H9 (cell line): Measurements from ENCODE around the gene ATP8A1. TPM values are rescaled to one million over a fixed set of nuclear protein-coding genes. Genes with fewer than 3 reads are reported as not detected.
A peak's percentile ranks its signal among the peaks of the same experiment; 100 is the strongest.

Experiments used
- DNase-seq: peaks from one replicate; pipeline ENCODE4 v3.0.0-alpha.2; 2017
- H2AFZ ChIP-seq: one replicate; pipeline ENCODE4 v1.6.1; 2013; ENCODE audit warnings: mild to moderate bottlenecking, low read length, control low read depth, moderate library complexity
- H2AK5ac ChIP-seq: 2 replicates; pipeline ENCODE4 v1.6.1; 2013; ENCODE audit warnings: low read length, control low read depth, mixed read lengths; ENCODE audit not compliant: insufficient read length
- H2BK120ac ChIP-seq: one replicate; pipeline ENCODE4 v1.6.1; 2013; ENCODE audit warnings: low read depth, mild to moderate bottlenecking, low read length, control low read depth, inconsistent platforms; ENCODE audit not compliant: poor library complexity, severe bottlenecking
- H2BK12ac ChIP-seq: 2 replicates; pipeline ENCODE4 v1.6.1; 2013; ENCODE audit warnings: low read length, control low read depth, mixed read lengths, low read depth; ENCODE audit not compliant: insufficient read length
- H2BK15ac ChIP-seq: 2 replicates; pipeline ENCODE4 v1.6.1; 2013; ENCODE audit warnings: low read depth, low read length, control low read depth
- H2BK20ac ChIP-seq: one replicate; pipeline ENCODE4 v1.6.1; 2013; ENCODE audit warnings: low read depth, mild to moderate bottlenecking, low read length, control low read depth, inconsistent platforms; ENCODE audit not compliant: poor library complexity, severe bottlenecking
- H2BK5ac ChIP-seq: 2 replicates; pipeline ENCODE4 v1.6.1; 2013; ENCODE audit warnings: low read length, control low read depth, mixed read lengths; ENCODE audit not compliant: insufficient read length
- H3K14ac ChIP-seq: 2 replicates; pipeline ENCODE4 v1.6.1; 2013; ENCODE audit warnings: low read length, control low read depth; ENCODE audit not compliant: insufficient read depth
- H3K18ac ChIP-seq: 2 replicates; pipeline ENCODE4 v1.6.1; 2013; ENCODE audit warnings: low read depth, mild to moderate bottlenecking, mixed read lengths, low read length, control low read depth; ENCODE audit not compliant: insufficient read length
- H3K23ac ChIP-seq: 2 replicates; pipeline ENCODE4 v1.6.1; 2013; ENCODE audit warnings: low read length, control low read depth, mixed read lengths, low read depth; ENCODE audit not compliant: insufficient read length
- H3K23me2 ChIP-seq: 2 replicates; pipeline ENCODE4 v1.6.1; 2013; ENCODE audit warnings: low read depth, mild to moderate bottlenecking, mixed read lengths, low read length, control low read depth; ENCODE audit not compliant: insufficient read length, poor library complexity, severe bottlenecking
- H3K27ac ChIP-seq: 2 replicates; pipeline ENCODE4 v1.5.1; 2013; ENCODE audit warnings: low read length, control low read depth, mixed read lengths, low read depth; ENCODE audit not compliant: insufficient read length
- H3K27me3 ChIP-seq: 2 replicates; pipeline ENCODE4 v1.6.1; 2013; ENCODE audit warnings: low read length, control low read depth, inconsistent platforms; ENCODE audit not compliant: insufficient read depth
- H3K4ac ChIP-seq: 2 replicates; pipeline ENCODE4 v1.6.1; 2013; ENCODE audit warnings: low read depth, mild to moderate bottlenecking, control low read depth, inconsistent platforms, low read length, moderate library complexity
- H3K4me1 ChIP-seq: 2 replicates; pipeline ENCODE4 v1.6.1; 2013; ENCODE audit warnings: low read length, control low read depth, inconsistent platforms; ENCODE audit not compliant: insufficient read depth
- H3K4me2 ChIP-seq: 2 replicates; pipeline ENCODE4 v1.6.1; 2013; ENCODE audit warnings: low read length, control low read depth, mixed read lengths; ENCODE audit not compliant: insufficient read length, insufficient read depth
- H3K56ac ChIP-seq: 2 replicates; pipeline ENCODE4 v1.6.1; 2013; ENCODE audit warnings: low read depth, mild to moderate bottlenecking, mixed read lengths, low read length, control low read depth; ENCODE audit not compliant: insufficient read length
- H3K79me1 ChIP-seq: 2 replicates; pipeline ENCODE4 v1.6.1; 2013; ENCODE audit warnings: low read depth, mild to moderate bottlenecking, moderate library complexity, low read length, control low read depth, inconsistent platforms; ENCODE audit not compliant: insufficient read depth, poor library complexity, severe bottlenecking
- H3K79me2 ChIP-seq: 2 replicates; pipeline ENCODE4 v1.6.1; 2013; ENCODE audit warnings: low read length, control low read depth, inconsistent platforms; ENCODE audit not compliant: insufficient read depth
- H3K9ac ChIP-seq: 2 replicates; pipeline ENCODE4 v1.6.1; 2013; ENCODE audit warnings: low read length, control low read depth, mixed read lengths; ENCODE audit not compliant: insufficient read length; ENCODE audit errors: extremely low read depth
- H3K9me3 ChIP-seq: one replicate; pipeline ENCODE4 v1.6.1; 2013; ENCODE audit warnings: low read depth, low read length, inconsistent platforms; ENCODE audit not compliant: control insufficient read depth
- H3T11ph ChIP-seq: one replicate; pipeline ENCODE4 v1.6.1; 2013; ENCODE audit warnings: mild to moderate bottlenecking, low read length, control low read depth, inconsistent platforms
- H4K20me1 ChIP-seq: one replicate; pipeline ENCODE4 v1.6.1; 2013; ENCODE audit not compliant: control insufficient read depth, insufficient read length, insufficient read depth
- H4K5ac ChIP-seq: 2 replicates; pipeline ENCODE4 v1.6.1; 2013; ENCODE audit warnings: low read depth, mild to moderate bottlenecking, mixed read lengths, low read length, control low read depth; ENCODE audit not compliant: insufficient read length
- H4K8ac ChIP-seq: replicated peaks from 2 replicates; pipeline ENCODE4 v1.6.1; 2013; ENCODE audit warnings: low read length, control low read depth, mixed read lengths, low read depth; ENCODE audit not compliant: insufficient read length
- H4K91ac ChIP-seq: 2 replicates; pipeline ENCODE4 v1.6.1; 2013; ENCODE audit warnings: low read depth, mild to moderate bottlenecking, moderate library complexity, mixed read lengths, low read length, control low read depth; ENCODE audit not compliant: insufficient read length
- H3K27ac Mint-ChIP-seq, 3 experiments: 2 replicates in 2 of 3; 3 replicates in 1 of 3; pipeline ENCODE4 v1.8.0; 2020 to 2021; ENCODE audit warnings: mixed read lengths in 3 of 3, mild to moderate bottlenecking in 1 of 3, moderate library complexity in 1 of 3
- H3K27me3 Mint-ChIP-seq: 2 replicates; pipeline ENCODE4 v1.8.0; 2021; ENCODE audit warnings: low read depth, mild to moderate bottlenecking, moderate library complexity, mixed read lengths
- H3K36me3 Mint-ChIP-seq, 3 experiments: 2 replicates in 2 of 3; 3 replicates in 1 of 3; pipeline ENCODE4 v1.8.0; 2020 to 2021; ENCODE audit warnings: low read depth in 3 of 3, mixed read lengths in 3 of 3; ENCODE audit not compliant: insufficient read depth in 1 of 3
- H3K4me1 Mint-ChIP-seq, 2 experiments: 2 replicates each; pipeline ENCODE4 v1.8.0; 2020; ENCODE audit warnings: mixed read lengths in 2 of 2
- H3K4me3 Mint-ChIP-seq, 2 experiments: 2 replicates in 1 of 2; 3 replicates in 1 of 2; pipeline ENCODE4 v1.8.0; 2020 to 2021; ENCODE audit warnings: mild to moderate bottlenecking in 2 of 2, mixed read lengths in 2 of 2, moderate library complexity in 1 of 2
- H3K9me3 Mint-ChIP-seq, 2 experiments: 2 replicates in 1 of 2; 3 replicates in 1 of 2; pipeline ENCODE4 v1.8.0; 2020; ENCODE audit warnings: mild to moderate bottlenecking in 2 of 2, mixed read lengths in 2 of 2, moderate library complexity in 1 of 2
- CTCF ChIP-seq: fragments of 200-600 bp; sonication (generic); conservative IDR thresholded peaks from 3 replicates; pipeline ENCODE4 v1.8.0; 2021; ENCODE audit warnings: antibody characterized with exemption, mild to moderate bottlenecking
- WGBS: extraction: QIAGEN DNeasy Blood & Tissue Kit; methylation state at CpG from one replicate; pipeline ENCODE4 v1.1.7; 2013; ENCODE audit warnings: missing lambda C conversion rate, low lambda C conversion rate, mixed read lengths; ENCODE audit not compliant: insufficient read length; ENCODE audit errors: extremely low coverage; 5-methylcytosine and 5-hydroxymethylcytosine counted together
- total RNA-seq: library from RNA; stranded (reverse); gene quantifications from 2 replicates; pipeline ENCODE4 v1.2.1, GENCODE V29; 2021

Gene ATP8A1
- total RNA-seq, 1 experiment from 2014 or later = 5.1 TPM

GRCh38 chr4:42588909-42589308 lies 68.0 kb downstream of the ATP8A1 start:
- no peaks in the 10 kb centered on the region for H3K79me2 ChIP-seq
- H3K27ac Mint-ChIP-seq = peak overlapping the region in 2 of 3 experiments; percentile 64 to 86; a peak in 1 of 7 replicates
- H3K27me3 Mint-ChIP-seq = no peaks in the 10 kb centered on the region

More at GRCh38 chr4:42588909-42589308, 68.0 kb downstream of the ATP8A1 start:
- H2BK15ac ChIP-seq = no peak overlapping the region
- Mint-ChIP-seq H3K4me1 (peaks cover 4 to 7% of the 10 kb centered on the region in 2 experiments), H3K36me3 (no peaks in the 10 kb centered on the region; a peak in 1 of 7 replicates), H3K9me3 (no peaks in the 10 kb centered on the region), H3K4me3 (no peak overlapping the region)
- no peak overlapping the region for H2BK12ac ChIP-seq
- H3T11ph ChIP-seq = no peak overlapping the region
- no peak overlapping the region for H4K8ac ChIP-seq
- H4K5ac ChIP-seq = no peak overlapping the region
- no peaks in the 10 kb centered on the region for H3K27me3 ChIP-seq
- H2AK5ac ChIP-seq = no peak overlapping the region
- H2BK20ac ChIP-seq = no peak overlapping the region
- H3K27ac ChIP-seq = no peak overlapping the region
- H3K4me1 ChIP-seq = no peaks in the 10 kb centered on the region
- no peak overlapping the region for H3K4me2 ChIP-seq
- no peak overlapping the region for H4K91ac ChIP-seq
- no peak overlapping the region for H2BK5ac ChIP-seq
- H3K79me1 ChIP-seq = no peaks in the 10 kb centered on the region
- no peak overlapping the region for H3K23ac ChIP-seq
- no peaks in the 10 kb centered on the region for H3K23me2 ChIP-seq
- no peaks in the 10 kb centered on the region for H4K20me1 ChIP-seq
- no peak overlapping the region for H2BK120ac ChIP-seq
- H3K4ac ChIP-seq = no peak overlapping the region
- no peak overlapping the region for H3K14ac ChIP-seq
- H2AFZ ChIP-seq = no peak overlapping the region
- H3K9ac ChIP-seq = no peak overlapping the region
- no peak overlapping the region for H3K18ac ChIP-seq
- no peak overlapping the region for H3K56ac ChIP-seq
- H3K9me3 ChIP-seq = no peaks in the 10 kb centered on the region
- no peak for TF ChIP-seq CTCF
- no peak for DNase-seq
- no CpG with 5 or more reads among the region's 2 CpGs for WGBS
